Right renal pelvis (tissue), 4 donors: ENCODE results near the gene OTUD7B. TPM values are rescaled to one million over a fixed set of nuclear protein-coding genes. Genes with fewer than 3 reads are reported as not detected.

Experiments used
- DNase-seq, 4 donors: peaks; one replicate each; pipeline ENCODE4 v3.0.0-alpha.2; 2013; ENCODE audit warnings: low read depth in 4 of 4, low spot score in 3 of 4, missing footprints in 1 of 4
- polyA plus RNA-seq, 4 donors: library from polyadenylated mRNA; unstranded; fragments of 120-200 nt; gene quantifications; one replicate each; pipeline ENCODE4 v1.2.1, GENCODE V29; 2013; ENCODE audit not compliant: insufficient read length in 4 of 4

Gene OTUD7B
- polyA plus RNA-seq, 4 donors: 18.9 to 22.0 (median 19.5) TPM

- DNase-seq: no peak
These were observed 4.9 kb downstream of the OTUD7B start for GRCh38 chr1:150005606-150006005.

GRCh38 chr1:150003801-150004200 is 6.7 kb downstream of the OTUD7B start:
- DNase-seq: no peak

DNA sequence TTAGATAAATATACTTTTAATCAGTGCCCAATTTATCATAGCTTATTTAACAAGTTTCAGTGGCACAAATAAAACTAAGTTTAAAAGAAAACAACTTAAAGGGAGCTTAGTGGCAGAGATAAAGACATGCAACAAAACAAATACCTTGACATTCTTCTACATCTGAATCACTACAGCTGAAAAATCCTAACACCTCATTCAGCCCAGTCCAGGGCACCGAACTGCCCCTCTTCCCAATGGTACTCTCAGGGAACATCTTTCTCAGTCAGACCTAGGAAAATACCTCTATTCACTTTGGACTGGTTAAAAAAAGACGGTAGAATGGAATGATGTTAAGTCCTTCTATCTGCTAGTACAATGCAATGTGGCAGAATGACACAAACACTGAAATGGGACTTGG is 8.3 kb downstream of the OTUD7B start:
- no peak for DNase-seq

- DNase-seq: no peak
These were observed 9.1 kb downstream of the OTUD7B start for GRCh38 chr1:150001415-150001814.

DNA sequence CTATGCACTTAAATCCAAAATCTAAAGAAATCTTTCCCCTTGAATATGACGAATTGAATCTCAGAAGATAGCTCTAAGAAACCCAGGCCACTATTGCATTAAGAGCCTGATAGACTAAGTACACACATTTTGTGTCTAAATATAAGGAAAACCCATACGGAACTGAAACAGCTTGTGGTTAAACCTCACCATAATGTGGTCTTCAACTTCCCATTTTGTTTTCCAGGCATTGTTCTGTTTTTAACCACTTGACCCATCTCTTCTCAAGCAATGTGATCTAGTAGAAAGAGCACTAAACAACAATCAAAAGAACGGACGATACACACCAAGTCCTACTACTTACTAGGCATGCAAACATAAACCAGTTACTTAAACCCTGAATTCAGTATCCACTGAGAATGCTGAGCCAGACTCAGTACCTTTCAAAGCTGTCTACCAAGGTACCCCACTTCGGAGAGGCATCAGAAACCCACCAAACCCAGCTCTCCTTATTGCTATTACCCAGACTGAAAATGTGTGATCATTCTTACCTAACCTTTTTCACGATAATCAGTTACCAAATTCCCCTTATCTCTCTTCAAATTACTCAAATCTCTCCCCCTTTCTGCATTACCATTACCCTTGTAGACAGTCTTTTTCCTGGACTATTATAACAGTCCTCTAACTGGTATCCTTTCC is 12.8 kb downstream of the OTUD7B start:
- no peak for DNase-seq

DNA sequence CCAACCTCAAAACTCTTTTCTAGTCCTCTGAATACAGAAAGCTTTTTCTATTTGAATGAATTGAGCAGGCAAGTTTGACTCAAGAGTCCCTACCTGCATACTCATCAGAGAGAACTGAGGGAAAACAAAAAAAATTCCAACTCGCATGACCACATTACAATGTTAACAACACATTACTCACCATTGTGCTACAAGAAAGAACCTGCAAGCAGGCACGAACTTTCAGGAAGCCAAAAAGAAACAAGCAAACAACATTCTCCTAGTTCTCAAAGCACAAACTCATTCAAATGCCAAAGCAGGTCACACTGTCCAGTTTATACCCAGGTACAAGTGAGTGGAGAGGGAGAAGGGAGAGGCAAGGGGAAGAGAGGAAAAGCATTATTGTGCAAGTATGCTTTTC is 14.6 kb downstream of the OTUD7B start:
- no peak for DNase-seq

- no peak for DNase-seq
These were observed 16.8 kb downstream of the OTUD7B start for GRCh38 chr1:149993764-149994163.

- no peak for DNase-seq
These were observed 17.3 kb downstream of the OTUD7B start for GRCh38 chr1:149993181-149993580.

DNA sequence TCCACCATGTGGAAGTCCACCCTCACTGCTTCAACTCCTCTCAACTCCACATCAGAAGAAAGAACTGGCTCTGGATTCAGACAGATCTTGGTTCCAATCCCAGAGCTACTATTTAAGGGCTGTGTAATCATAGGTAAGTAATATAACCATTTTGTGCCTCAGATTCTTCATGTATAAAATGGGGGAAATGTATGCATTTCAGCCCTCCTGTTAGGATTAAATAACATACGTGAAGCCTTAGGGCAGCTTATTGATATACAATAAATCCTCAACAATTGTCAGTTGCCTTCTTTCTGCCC is 23.3 kb downstream of the OTUD7B start:
- no peak for DNase-seq

DNA sequence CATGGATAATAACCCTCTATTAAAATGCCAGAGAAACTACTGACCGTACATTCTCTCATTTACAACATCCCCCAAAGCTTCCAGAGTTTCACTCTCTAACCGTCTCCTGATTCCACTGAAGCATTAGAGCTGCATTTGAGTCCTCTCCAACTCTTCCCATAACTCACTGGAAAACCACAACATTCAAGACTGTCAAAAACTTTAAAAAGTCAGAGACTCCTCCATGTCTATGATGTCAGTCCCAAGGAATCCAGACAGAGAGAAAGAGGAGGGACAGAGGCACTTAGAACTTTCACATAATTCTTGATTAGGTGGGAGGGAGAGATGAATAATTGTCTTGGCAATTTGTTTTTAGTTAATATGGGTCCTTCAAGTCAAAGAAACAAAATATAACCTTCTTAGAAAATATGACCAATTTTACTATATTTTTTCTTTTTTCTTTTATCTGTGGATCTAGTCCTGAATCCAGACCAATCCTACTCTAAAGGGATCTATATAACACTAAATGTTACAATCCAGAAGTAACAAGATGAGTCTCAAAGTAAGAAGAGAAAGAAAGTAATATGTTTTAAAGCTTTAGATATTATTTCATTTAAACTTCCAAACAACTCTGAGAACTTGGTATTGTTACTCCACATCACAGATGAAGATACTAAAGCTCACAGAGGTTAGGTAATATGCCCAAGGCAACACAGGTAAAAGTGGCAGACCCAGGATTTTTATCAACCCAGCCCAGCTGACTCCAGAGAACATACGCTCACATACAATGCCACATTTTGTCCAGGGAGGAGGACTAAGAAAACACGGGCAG is 23.8 kb downstream of the OTUD7B start:
- peak in 2 of 4 donors; percentile 53 to 63 for DNase-seq

DNA sequence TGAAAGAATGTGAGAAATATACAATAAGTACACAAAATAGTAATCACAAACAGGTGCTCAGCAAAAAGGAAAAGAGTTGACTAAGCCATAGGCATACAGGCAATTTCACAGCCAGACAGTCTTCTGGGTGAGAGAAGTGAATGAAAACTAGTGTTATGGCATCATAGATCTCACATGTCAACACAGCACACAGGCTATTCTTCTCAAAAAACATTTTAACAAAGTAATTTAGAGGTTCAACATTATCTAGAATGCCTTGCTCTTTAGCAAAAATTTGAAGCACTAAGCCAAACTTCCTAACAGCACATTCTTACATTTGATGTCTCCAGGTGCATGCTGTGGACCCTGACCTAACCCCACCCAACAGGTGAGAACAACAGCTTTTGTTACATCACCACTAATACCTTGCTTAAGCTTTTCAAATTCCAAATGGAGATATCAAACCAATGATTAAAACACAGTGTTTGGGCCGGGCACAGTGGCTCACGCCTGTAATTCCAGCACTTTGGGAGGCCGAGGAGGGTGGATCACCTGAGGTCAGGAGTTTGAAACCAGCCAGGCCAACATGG is 30.5 kb downstream of the OTUD7B start:
- DNase-seq: no peak

GRCh38 chr1:149979245-149979971 is 31.1 kb downstream of the OTUD7B start:
- DNase-seq: no peak

DNA sequence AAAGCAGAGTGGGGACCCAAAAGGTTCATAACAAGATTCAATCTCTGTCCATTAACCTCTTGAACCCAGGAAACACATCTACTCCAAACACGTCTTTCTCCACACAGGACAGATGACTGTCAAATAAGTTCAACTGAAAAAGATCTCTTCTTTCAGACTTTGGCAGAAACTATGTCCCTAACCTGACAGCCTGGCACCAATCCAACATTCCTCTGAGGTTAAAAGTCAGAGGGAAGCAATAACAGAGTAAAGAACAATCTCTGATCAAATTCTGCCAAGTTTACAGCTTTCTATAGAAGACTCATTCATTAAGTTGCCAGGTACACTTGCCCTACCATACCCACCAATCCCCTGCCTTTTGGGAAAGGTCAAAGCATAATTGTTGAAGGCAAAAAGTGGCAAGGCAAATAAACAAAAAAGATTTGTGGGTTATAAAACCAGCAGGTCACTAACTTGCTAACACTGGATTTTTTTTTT is 31.9 kb downstream of the OTUD7B start:
- DNase-seq: peak in 2 of 4 donors; percentile 18 to 23

- DNase-seq: no peak
These were observed 33.2 kb downstream of the OTUD7B start for GRCh38 chr1:149977345-149977744.

DNA sequence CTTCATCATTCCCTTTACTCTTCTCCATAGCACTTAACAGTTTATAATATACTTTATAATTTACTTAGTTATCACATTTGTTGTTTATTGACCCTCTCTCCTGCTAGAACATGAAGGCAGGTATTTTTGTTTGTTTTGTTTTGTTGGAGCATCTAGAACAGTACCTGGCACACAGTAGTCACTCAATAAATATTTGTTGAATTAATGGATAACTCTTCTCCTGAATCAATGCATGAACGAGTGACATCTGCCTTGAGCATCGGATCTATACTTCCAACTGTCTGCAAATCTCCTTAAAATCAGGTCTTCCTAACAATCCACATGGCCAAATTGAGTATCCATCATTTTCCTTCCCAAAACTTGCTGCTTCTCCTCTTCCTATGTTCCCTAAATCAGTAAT is 38.0 kb downstream of the OTUD7B start:
- DNase-seq: no peak

DNA sequence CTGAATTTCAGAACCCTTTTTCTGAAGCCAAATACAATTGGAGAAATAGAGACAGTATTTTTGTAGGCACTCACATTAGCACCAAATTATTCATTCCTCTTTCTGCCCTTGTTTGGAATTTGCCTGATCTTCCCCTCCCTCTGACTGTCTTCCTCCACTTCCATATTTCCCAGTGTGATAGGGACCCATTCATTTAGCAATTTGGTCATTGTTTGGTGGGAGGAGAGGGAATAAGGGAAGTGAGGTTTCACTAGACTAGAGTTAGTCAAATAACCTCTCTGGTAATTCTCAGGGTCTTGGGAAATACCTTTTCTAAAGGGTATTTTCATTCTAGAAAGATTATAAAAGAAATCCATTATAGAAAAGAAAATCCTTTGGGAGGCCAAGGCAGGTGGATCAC is 42.9 kb downstream of the OTUD7B start:
- DNase-seq: no peak

- DNase-seq: no peak
These were observed 43.5 kb downstream of the OTUD7B start for GRCh38 chr1:149967041-149967440.

GRCh38 chr1:149966405-149966804 is 44.1 kb downstream of the OTUD7B start:
- DNase-seq: no peak

DNA sequence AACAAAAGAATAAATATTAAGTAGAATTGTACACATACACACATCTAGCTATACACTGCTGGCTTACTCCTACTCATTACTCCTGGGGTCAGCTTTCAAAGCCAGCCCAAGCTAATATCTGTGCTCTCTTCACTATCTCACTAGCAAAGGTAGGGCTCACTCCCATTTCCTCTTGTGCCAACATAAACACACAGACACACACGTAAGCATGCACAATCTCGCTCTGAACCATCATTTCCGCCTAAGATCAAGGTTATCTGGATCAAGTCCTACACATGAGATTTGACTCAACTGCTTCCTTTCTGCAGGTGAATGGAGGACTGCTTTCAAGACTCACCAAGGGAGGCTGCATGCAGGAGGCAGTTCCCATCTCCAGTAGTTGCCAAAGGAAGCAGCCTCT is 45.1 kb downstream of the OTUD7B start:
- DNase-seq: no peak

DNA sequence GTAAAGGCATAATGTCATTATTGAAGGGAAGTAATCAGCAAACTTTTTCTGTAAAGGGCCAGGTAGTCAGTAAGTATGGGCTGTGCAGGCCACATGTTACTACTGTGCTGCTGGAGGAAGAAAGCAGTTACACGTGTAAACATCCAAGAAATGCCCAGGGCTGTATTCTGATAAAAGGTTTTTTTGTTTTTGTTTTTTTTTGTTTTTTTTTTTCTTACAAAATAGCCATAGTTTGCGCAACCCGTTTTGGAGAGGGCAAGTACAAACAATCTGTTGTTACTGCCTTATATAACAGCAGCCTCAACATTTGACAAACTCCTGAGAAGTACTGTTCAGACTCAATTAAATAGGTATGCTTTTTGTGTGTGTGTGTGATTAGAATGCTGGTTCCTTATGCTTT is 47.2 kb downstream of the OTUD7B start:
- DNase-seq: no peak

- DNase-seq: no peak
These were observed 47.8 kb downstream of the OTUD7B start for GRCh38 chr1:149962736-149963135.
